ENCODE measurements around the gene CCSER2. TPM values are rescaled to one million over a fixed set of nuclear protein-coding genes. Genes with fewer than 3 reads are reported as not detected.
A peak's percentile ranks its signal among the peaks of the same experiment; 100 is the strongest.

CCSER2 gene
- polyA plus RNA-seq, 2 of the 4 experiments (the other 2 are of a cell fraction), result 9.2 to 28.2 TPM

DNA sequence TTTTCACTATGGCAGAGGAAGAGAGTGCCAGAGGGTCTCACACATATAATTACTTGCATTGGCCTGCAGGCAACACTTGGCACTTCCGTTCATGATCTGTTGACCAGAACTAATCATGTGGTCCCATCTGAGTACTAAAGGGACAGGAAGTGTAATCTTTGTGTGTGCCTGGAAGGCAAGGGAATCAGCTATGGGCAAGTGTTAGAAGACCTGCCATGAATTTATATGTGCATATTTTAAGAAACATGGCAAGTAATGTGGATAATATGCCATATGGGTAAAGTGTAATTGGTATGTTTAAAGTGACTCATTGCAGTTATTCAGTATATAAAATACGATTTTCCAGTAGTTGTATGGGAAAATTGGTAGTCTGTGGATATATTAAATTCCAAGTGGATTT, 46.1 kb downstream of the CCSER2 start:
- FAIRE-seq, result no peak
- no peak overlapping the region for H3K27ac ChIP-seq
- CTCF ChIA-PET, result interaction anchor here (0.6 to 7.1 kb wide), 15 partner anchors 9 to 168 kb away, joined by 3 to 101 read pairs (median 4); no protein-coding TSS in a partner anchor
- no peak overlapping the region for H3K4me3 ChIP-seq
- WGBS (ENCODE audit: missing lambda C conversion rate), result 37% methylated on average over 2 of the region's 2 CpGs
- ATAC-seq, result no peak
- H3K4me2 ChIP-seq, result no peak overlapping the region
- H3K9me3 ChIP-seq, result no peaks in the 10 kb centered on the region
- DNase-seq (ENCODE audit: low read depth in 1 of 2, low spot score in 1 of 2), result no peak
- H3K4me1 ChIP-seq, result peaks cover 18% of the 10 kb centered on the region
- POLR2A ChIA-PET, result no interaction called here
- TF ChIP-seq, protein P1, sequence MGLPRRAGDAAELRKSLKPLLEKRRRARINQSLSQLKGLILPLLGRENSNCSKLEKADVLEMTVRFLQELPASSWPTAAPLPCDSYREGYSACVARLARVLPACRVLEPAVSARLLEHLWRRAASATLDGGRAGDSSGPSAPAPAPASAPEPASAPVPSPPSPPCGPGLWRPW (IDR thresholded peaks at IDR 0.05), result no peak
- TF ChIP-seq EP300 (IDR thresholded peaks at IDR 0.05) (no peak), EHF (CRISPR knock-in tag; IDR thresholded peaks at IDR 0.05) (no peak)
- TF ChIP-seq, protein P2, sequence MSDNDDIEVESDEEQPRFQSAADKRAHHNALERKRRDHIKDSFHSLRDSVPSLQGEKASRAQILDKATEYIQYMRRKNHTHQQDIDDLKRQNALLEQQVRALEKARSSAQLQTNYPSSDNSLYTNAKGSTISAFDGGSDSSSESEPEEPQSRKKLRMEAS (IDR thresholded peaks at IDR 0.05), result no peak

DNA sequence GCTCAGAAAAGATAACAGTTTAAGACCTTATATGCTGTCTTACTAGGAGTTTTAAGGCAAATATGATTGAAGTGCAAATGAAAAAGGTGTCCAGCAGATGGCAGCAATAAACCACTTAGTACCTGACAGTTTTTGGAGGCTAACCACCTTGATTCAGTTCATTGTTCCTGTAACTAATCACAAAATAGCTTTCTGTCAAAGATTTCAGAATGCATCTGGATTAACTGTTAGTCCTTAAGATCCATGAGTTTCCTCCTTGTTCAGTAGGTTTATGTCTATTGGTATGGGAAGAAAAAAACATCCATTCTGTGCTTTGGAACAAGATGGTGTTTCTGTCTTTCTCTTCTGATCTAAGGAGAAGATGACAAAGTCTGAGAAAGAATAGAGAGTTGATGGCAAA, 46.6 kb downstream of the CCSER2 start:
- ChIA-PET CTCF (interaction anchor here (0.6 to 7.1 kb wide), 18 partner anchors 9 to 238 kb away, joined by 3 to 101 read pairs (median 4); no protein-coding TSS in a partner anchor), POLR2A (no interaction called here)
- ATAC-seq (peak; percentile 59 to 75; a peak in 3 of 6 replicates), DNase-seq (ENCODE audit: low read depth in 1 of 2, low spot score in 1 of 2) (peak in 1 of 2 experiments; percentile 62), FAIRE-seq (peak; percentile 98)
- Histone ChIP-seq H3K4me1 (peaks cover 12% of the 10 kb centered on the region), H3K27ac (no peak overlapping the region), H3K4me3 (no peak overlapping the region), H3K9me3 (no peaks in the 10 kb centered on the region), H3K4me2 (no peak overlapping the region)
- no peak for TF ChIP-seq KDM1A (IDR thresholded peaks at IDR 0.05; ENCODE audit: low read depth)
- TF ChIP-seq SMC3 (IDR thresholded peaks at IDR 0.05), result peak; percentile 80
- no peak for TF ChIP-seq TP53 (CRISPR knock-in tag; IDR thresholded peaks at IDR 0.05)
- TF ChIP-seq JUNB (IDR thresholded peaks at IDR 0.05), result no peak
- TF ChIP-seq HEYL (CRISPR knock-in tag; IDR thresholded peaks at IDR 0.05), result no peak
- TF ChIP-seq HDAC2 (IDR thresholded peaks at IDR 0.05), result no peak
- TF ChIP-seq CEBPB (IDR thresholded peaks at IDR 0.05), result no peak
- TF ChIP-seq CBX8 (IDR thresholded peaks at IDR 0.05), result no peak
- no peak for TF ChIP-seq HOXB5 (CRISPR knock-in tag; IDR thresholded peaks at IDR 0.05)
- TF ChIP-seq RCOR1 (IDR thresholded peaks at IDR 0.05; ENCODE audit: low read depth, low read length), result no peak
- no peak for TF ChIP-seq CHD2 (IDR thresholded peaks at IDR 0.05; ENCODE audit: low read length, partially characterized antibody)
- no peak for TF ChIP-seq MAZ (IDR thresholded peaks at IDR 0.05; ENCODE audit: borderline replicate concordance, low read depth, low read length)
- TF ChIP-seq RAD21 (conservative IDR thresholded peaks at IDR 0.05 in 1 of 2, IDR thresholded peaks at IDR 0.05 in 1 of 2), result peak; percentile 82
- TF ChIP-seq KDM5A (IDR thresholded peaks at IDR 0.05), result no peak
- TF ChIP-seq BHLHE40 (IDR thresholded peaks at IDR 0.05; ENCODE audit: low read depth, low read length), result no peak
- TF ChIP-seq, protein P3, sequence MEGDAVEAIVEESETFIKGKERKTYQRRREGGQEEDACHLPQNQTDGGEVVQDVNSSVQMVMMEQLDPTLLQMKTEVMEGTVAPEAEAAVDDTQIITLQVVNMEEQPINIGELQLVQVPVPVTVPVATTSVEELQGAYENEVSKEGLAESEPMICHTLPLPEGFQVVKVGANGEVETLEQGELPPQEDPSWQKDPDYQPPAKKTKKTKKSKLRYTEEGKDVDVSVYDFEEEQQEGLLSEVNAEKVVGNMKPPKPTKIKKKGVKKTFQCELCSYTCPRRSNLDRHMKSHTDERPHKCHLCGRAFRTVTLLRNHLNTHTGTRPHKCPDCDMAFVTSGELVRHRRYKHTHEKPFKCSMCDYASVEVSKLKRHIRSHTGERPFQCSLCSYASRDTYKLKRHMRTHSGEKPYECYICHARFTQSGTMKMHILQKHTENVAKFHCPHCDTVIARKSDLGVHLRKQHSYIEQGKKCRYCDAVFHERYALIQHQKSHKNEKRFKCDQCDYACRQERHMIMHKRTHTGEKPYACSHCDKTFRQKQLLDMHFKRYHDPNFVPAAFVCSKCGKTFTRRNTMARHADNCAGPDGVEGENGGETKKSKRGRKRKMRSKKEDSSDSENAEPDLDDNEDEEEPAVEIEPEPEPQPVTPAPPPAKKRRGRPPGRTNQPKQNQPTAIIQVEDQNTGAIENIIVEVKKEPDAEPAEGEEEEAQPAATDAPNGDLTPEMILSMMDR (IDR thresholded peaks at IDR 0.05), result peak; percentile 83
- TF ChIP-seq, protein P1 (IDR thresholded peaks at IDR 0.05), result no peak
- TF ChIP-seq, protein P4, sequence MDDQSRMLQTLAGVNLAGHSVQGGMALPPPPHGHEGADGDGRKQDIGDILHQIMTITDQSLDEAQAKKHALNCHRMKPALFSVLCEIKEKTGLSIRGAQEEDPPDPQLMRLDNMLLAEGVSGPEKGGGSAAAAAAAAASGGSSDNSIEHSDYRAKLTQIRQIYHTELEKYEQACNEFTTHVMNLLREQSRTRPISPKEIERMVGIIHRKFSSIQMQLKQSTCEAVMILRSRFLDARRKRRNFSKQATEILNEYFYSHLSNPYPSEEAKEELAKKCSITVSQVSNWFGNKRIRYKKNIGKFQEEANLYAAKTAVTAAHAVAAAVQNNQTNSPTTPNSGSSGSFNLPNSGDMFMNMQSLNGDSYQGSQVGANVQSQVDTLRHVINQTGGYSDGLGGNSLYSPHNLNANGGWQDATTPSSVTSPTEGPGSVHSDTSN (IDR thresholded peaks at IDR 0.05), result no peak
- no peak for TF ChIP-seq EP300 (IDR thresholded peaks at IDR 0.05)
- TF ChIP-seq, protein P5, sequence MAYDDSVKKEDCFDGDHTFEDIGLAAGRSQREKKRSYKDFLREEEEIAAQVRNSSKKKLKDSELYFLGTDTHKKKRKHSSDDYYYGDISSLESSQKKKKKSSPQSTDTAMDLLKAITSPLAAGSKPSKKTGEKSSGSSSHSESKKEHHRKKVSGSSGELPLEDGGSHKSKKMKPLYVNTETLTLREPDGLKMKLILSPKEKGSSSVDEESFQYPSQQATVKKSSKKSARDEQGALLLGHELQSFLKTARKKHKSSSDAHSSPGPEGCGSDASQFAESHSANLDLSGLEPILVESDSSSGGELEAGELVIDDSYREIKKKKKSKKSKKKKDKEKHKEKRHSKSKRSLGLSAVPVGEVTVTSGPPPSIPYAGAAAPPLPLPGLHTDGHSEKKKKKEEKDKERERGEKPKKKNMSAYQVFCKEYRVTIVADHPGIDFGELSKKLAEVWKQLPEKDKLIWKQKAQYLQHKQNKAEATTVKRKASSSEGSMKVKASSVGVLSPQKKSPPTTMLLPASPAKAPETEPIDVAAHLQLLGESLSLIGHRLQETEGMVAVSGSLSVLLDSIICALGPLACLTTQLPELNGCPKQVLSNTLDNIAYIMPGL (CRISPR knock-in tag; IDR thresholded peaks at IDR 0.05; ENCODE audit: borderline replicate concordance), result no peak
- TF ChIP-seq GATA3 (IDR thresholded peaks at IDR 0.05; ENCODE audit: borderline replicate concordance), result no peak
- TF ChIP-seq, protein P2 (IDR thresholded peaks at IDR 0.05), result no peak
- TF ChIP-seq, protein P6, sequence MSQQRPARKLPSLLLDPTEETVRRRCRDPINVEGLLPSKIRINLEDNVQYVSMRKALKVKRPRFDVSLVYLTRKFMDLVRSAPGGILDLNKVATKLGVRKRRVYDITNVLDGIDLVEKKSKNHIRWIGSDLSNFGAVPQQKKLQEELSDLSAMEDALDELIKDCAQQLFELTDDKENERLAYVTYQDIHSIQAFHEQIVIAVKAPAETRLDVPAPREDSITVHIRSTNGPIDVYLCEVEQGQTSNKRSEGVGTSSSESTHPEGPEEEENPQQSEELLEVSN (IDR thresholded peaks at IDR 0.05; ENCODE audit: borderline replicate concordance, low read depth), result no peak
- no peak for TF ChIP-seq EHMT2 (IDR thresholded peaks at IDR 0.05; ENCODE audit: low read depth)
- TF ChIP-seq, protein P7, sequence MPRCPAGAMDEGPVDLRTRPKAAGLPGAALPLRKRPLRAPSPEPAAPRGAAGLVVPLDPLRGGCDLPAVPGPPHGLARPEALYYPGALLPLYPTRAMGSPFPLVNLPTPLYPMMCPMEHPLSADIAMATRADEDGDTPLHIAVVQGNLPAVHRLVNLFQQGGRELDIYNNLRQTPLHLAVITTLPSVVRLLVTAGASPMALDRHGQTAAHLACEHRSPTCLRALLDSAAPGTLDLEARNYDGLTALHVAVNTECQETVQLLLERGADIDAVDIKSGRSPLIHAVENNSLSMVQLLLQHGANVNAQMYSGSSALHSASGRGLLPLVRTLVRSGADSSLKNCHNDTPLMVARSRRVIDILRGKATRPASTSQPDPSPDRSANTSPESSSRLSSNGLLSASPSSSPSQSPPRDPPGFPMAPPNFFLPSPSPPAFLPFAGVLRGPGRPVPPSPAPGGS (IDR thresholded peaks at IDR 0.05), result no peak

Measured in A549 (cell line).